ENCODE results near the gene JAK1. TPM values are rescaled to one million over a fixed set of nuclear protein-coding genes. Genes with fewer than 3 reads are reported as not detected.

JAK1 gene
- total RNA-seq, 1 donor from 2014 or later = 152 TPM

DNA sequence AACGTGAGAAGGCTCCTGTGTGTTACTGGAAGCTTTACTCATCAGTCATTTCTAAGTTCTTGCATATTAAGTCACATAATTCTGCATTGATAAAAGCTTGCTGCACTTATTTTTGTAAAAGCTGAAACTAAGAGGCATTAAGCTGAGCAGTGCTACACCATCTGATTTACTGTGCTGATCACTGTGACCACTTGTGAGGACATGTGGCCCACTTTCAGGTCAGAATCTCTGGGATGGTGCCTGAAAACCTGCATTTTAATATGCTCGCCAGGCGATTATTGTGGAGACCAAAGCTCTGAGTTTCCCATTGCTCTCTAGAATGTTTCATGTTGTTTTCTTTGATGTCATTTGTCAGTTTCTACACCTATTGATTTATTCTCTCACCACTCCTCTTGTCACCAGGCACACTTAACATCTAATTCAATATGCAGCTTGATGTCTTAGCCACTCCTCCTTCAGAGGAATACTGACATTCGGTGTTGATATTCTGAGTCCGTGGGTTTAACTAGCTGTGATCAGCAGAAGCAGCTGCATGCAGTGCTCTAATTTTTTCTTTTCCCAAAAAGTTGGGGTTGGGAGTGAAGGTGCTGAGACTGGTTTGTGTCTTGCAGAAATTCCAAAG, 136.2 kb downstream of the JAK1 start:
- no peaks in the 10 kb centered on the region for H3K27me3 ChIP-seq
- intact Hi-C loops (cut with DNase I) = no loop called here
- H3K4me1 ChIP-seq = no peaks in the 10 kb centered on the region
- no peak for DNase-seq
- TF ChIP-seq, protein P1, sequence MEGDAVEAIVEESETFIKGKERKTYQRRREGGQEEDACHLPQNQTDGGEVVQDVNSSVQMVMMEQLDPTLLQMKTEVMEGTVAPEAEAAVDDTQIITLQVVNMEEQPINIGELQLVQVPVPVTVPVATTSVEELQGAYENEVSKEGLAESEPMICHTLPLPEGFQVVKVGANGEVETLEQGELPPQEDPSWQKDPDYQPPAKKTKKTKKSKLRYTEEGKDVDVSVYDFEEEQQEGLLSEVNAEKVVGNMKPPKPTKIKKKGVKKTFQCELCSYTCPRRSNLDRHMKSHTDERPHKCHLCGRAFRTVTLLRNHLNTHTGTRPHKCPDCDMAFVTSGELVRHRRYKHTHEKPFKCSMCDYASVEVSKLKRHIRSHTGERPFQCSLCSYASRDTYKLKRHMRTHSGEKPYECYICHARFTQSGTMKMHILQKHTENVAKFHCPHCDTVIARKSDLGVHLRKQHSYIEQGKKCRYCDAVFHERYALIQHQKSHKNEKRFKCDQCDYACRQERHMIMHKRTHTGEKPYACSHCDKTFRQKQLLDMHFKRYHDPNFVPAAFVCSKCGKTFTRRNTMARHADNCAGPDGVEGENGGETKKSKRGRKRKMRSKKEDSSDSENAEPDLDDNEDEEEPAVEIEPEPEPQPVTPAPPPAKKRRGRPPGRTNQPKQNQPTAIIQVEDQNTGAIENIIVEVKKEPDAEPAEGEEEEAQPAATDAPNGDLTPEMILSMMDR (IDR thresholded peaks at IDR 0.05) = no peak
- H3K27ac ChIP-seq = no peak overlapping the region
- H3K36me3 ChIP-seq = peaks cover 40% of the 10 kb centered on the region
- ATAC-seq = no peak
- H3K4me3 ChIP-seq = no peak overlapping the region
- no peaks in the 10 kb centered on the region for H3K9me3 ChIP-seq

DNA sequence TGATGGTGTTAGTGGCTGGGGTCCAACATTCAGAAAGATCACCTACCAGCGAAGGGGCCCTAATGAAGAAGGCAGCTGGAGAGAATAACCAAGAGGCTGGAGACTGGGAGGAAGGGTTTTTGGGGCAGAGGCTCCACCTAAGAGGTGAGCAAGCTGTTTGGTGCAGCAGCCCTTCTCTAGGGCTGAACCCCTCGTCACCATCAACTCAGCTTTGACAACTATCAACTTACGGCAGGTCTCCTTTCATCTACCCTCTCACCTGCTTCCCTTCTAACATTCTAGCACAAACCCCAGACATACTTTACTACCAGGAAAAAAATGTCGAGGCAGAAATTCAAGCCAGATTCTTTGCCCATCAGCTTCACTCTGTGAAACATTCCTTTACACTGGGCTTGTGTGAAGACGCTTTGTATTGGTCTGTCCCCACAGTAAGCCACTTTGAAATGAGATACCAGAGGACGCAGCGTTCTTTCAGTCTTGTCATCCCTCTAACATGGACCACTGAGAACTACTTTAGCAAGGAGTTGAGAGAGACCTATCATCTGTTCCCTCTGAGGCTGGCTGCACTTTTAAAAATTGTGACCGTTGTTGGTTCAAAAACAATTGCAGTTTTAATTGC, 136.8 kb downstream of the JAK1 start:
- TF ChIP-seq, protein P1 (IDR thresholded peaks at IDR 0.05) = no peak
- H3K36me3 ChIP-seq = peaks cover 34% of the 10 kb centered on the region
- DNase-seq (no peak), ATAC-seq (no peak)
- no peaks in the 10 kb centered on the region for H3K9me3 ChIP-seq
- H3K27ac ChIP-seq = no peak overlapping the region
- H3K4me1 ChIP-seq = no peaks in the 10 kb centered on the region
- H3K4me3 ChIP-seq = no peak overlapping the region
- H3K27me3 ChIP-seq = no peaks in the 10 kb centered on the region
- intact Hi-C loops (cut with DNase I) = loop anchor here (10.0 kb wide), 1 partner anchor 145 kb away; no protein-coding TSS in a partner anchor

DNA sequence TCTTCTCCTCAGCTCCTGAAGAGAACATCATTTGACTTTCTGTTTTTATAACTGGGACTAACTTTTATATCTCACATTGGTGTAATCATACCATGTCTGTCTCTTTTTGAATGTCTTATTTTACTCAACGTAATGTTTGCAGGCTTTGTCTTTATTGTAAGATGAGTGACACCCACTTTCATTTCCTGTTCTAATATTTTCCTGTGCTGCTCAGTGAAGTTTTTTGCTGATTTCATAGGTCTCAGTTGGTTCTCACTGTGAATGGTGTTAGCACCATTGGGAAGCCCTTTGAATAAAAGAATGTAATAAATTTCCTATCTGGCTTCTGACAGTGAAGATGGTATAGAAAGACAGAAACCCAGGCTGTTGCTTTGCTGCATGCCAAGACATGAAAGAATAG, 137.5 kb downstream of the JAK1 start:
- DNase-seq (no peak), ATAC-seq (no peak)
- no peaks in the 10 kb centered on the region for H3K4me1 ChIP-seq
- intact Hi-C loops (cut with DNase I) = loop anchor here (10.0 kb wide), 1 partner anchor 144 kb away; no protein-coding TSS in a partner anchor
- no peak overlapping the region for H3K27ac ChIP-seq
- H3K4me3 ChIP-seq = no peak overlapping the region
- H3K36me3 ChIP-seq = peaks cover 27% of the 10 kb centered on the region
- TF ChIP-seq, protein P1 (IDR thresholded peaks at IDR 0.05) = no peak
- H3K9me3 ChIP-seq = no peaks in the 10 kb centered on the region
- no peaks in the 10 kb centered on the region for H3K27me3 ChIP-seq

DNA sequence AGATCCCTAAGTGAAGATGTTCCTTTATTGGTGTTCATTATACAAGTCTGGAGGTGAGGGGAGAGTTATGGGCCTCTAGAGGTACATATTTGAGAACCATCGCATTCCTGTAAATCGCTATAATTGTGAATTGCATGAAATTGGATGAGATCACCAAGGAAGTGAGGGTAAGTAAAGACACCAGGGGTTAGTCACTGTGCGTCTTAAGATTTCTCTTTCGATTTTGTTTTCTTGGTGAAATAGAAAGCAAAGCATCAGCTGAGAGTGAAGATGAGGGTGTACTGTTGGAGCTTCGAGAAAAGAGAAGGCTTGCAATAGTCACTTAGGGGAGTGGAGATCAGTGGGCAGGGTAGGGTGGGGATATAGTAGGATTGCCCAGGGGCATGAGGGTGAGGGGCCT, 139.4 kb downstream of the JAK1 start:
- DNase-seq (no peak), ATAC-seq (no peak)
- no peak overlapping the region for H3K4me3 ChIP-seq
- H3K27me3 ChIP-seq = no peaks in the 10 kb centered on the region
- H3K4me1 ChIP-seq = no peaks in the 10 kb centered on the region
- intact Hi-C loops (cut with DNase I) = loop anchor here (10.0 kb wide), 1 partner anchor 142 kb away; no protein-coding TSS in a partner anchor
- TF ChIP-seq, protein P1 (IDR thresholded peaks at IDR 0.05) = no peak
- H3K27ac ChIP-seq = peak overlapping the region; percentile 13
- no peaks in the 10 kb centered on the region for H3K9me3 ChIP-seq
- peaks cover 8% of the 10 kb centered on the region for H3K36me3 ChIP-seq

DNA sequence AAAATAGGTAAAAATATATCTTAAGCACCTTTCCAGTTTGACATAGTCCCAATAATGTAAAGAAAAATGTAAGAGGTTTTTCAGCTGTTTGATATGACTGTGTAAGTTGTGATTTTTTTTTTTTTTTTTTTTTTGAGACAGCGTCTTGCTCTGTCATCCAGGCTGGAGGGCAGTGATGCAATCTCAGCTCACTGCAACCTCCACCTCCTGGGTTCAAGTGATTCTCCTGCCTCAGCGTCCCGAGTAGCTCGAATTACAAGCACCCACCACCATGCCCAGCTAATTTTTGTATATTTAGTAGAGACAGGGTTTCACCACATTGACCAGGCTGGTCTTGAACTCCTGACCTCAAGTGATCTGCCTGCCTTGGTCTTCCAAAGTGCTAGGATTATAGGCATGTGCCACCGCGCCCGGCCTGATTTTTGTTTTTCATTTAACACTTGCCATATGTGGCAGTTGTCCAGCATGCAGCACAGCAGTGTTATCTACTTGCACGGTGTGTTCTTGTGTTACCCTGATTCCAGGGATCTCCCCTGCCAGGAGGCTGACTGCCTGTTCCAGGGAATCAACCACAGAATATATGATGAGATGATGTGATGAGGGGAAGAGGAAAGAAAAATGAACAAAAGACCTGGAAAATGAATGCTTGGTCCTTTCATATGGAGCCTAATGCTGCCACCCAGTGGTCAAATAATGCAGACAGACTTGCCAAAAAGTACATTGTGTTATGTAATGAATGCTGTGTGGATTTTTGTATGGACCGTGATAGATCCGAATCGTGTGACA, 142.5 kb downstream of the JAK1 start:
- intact Hi-C loops (cut with DNase I) = loop anchor here (10.0 kb wide), 1 partner anchor 139 kb away; no protein-coding TSS in a partner anchor
- ATAC-seq (peak; percentile 90), DNase-seq (peak; percentile 61)
- H3K27ac ChIP-seq = no peak overlapping the region
- TF ChIP-seq, protein P1 (IDR thresholded peaks at IDR 0.05) = peak; percentile 84
- no peak overlapping the region for H3K4me3 ChIP-seq
- H3K4me1 ChIP-seq = no peaks in the 10 kb centered on the region
- H3K9me3 ChIP-seq = no peaks in the 10 kb centered on the region
- H3K36me3 ChIP-seq = no peaks in the 10 kb centered on the region
- H3K27me3 ChIP-seq = no peaks in the 10 kb centered on the region
